GM23338 (cell line): ENCODE results near the gene DCAF7.

ENCODE experiments used
- CTCF ChIP-seq, 2 experiments: fragments of 200-600 bp in 1 of 2; sonication (generic) in 1 of 2; conservative IDR thresholded peaks; 2 replicates each; pipeline versions ENCODE4 v1.5.1 to v1.6.1; 2016 to 2017; ENCODE audit warnings: antibody characterized with exemption in 2 of 2, low read depth in 2 of 2, mild to moderate bottlenecking in 2 of 2, moderate library complexity in 1 of 2
- POLR2AphosphoS5 ChIP-seq: IDR thresholded peaks from 2 replicates; pipeline ENCODE4 v1.6.1; 2016; ENCODE audit warnings: antibody characterized with exemption, low read depth

- TF ChIP-seq POLR2AphosphoS5 (no peak), CTCF (conservative IDR thresholded peaks at IDR 0.05; ENCODE audit: low read depth in 2 of 2) (no peak)
Observed at GRCh38 chr17:63561819-63562218, 11.5 kb downstream of the DCAF7 start.
